CD4-positive, CD25-positive, alpha-beta regulatory T cell (primary cell): ENCODE data around the gene NCBP2L. TPM values are rescaled to one million over a fixed set of nuclear protein-coding genes. Genes with fewer than 3 reads are reported as not detected.
"Not testable (repeated sequence)": the region's sequence is repeated elsewhere in the genome, so short reads cannot be mapped to it uniquely, and the experiment has no call there.

Experiments used
- ATAC-seq, 2 donors: fragments of 150-1000 bp; cut with Tn5 transposase; one replicate each; pipeline ENCODE4 v1.10.0; 2021; ENCODE audit warnings: low read depth in 2 of 2, moderate number of reproducible peaks in 2 of 2, moderate library complexity in 1 of 2
- DNase-seq, 3 donors: peaks; one replicate each; pipeline versions ENCODE4 v3.0.0 to v3.0.0-alpha.2; 2012 to 2022; ENCODE audit warnings: mixed read lengths in 1 of 3
- H3K27ac ChIP-seq: one replicate; pipeline ENCODE4 v1.7.0; 2013; ENCODE audit warnings: mild to moderate bottlenecking, low read length; ENCODE audit not compliant: insufficient read depth, poor library complexity, severe bottlenecking
- H3K27me3 ChIP-seq: one replicate; pipeline ENCODE4 v1.7.0; 2013; ENCODE audit warnings: low read length; ENCODE audit not compliant: control insufficient read depth, insufficient read depth
- H3K36me3 ChIP-seq: one replicate; pipeline ENCODE4 v1.7.0; 2013; ENCODE audit warnings: mild to moderate bottlenecking, low read length, moderate library complexity; ENCODE audit not compliant: control insufficient read depth, insufficient read depth
- H3K4me1 ChIP-seq: 2 replicates; pipeline ENCODE4 v1.7.0; 2013; ENCODE audit warnings: mild to moderate bottlenecking, low read length; ENCODE audit not compliant: insufficient read depth, control insufficient read depth, poor library complexity, severe bottlenecking
- H3K4me3 ChIP-seq: one replicate; pipeline ENCODE4 v1.7.0; 2013; ENCODE audit warnings: low read depth, mild to moderate bottlenecking, low read length, moderate library complexity
- H3K9me3 ChIP-seq, 2 experiments: 1 replicate in 1 of 2; 2 replicates in 1 of 2; pipeline ENCODE4 v1.7.0; 2013; ENCODE audit warnings: low read length in 2 of 2, mild to moderate bottlenecking in 1 of 2, moderate library complexity in 1 of 2; ENCODE audit not compliant: control insufficient read depth in 2 of 2
- H3K27ac Mint-ChIP-seq, 3 donors: one replicate each; pipeline ENCODE4 v1.8.0; 2020 to 2022; ENCODE audit warnings: mild to moderate bottlenecking in 3 of 3, mixed read lengths in 3 of 3, moderate library complexity in 2 of 3
- H3K27me3 Mint-ChIP-seq: one replicate; pipeline ENCODE4 v1.8.0; 2022; ENCODE audit warnings: mild to moderate bottlenecking, mixed read lengths
- H3K36me3 Mint-ChIP-seq: one replicate; pipeline ENCODE4 v1.8.0; 2020; ENCODE audit warnings: mixed read lengths
- H3K4me1 Mint-ChIP-seq, 4 donors: one replicate each; pipeline ENCODE4 v1.8.0; 2020 to 2022; ENCODE audit warnings: mixed read lengths in 4 of 4, mild to moderate bottlenecking in 1 of 4
- H3K4me3 Mint-ChIP-seq, 4 donors: one replicate each; pipeline ENCODE4 v1.8.0; 2020 to 2022; ENCODE audit warnings: mild to moderate bottlenecking in 4 of 4, mixed read lengths in 4 of 4, moderate library complexity in 3 of 4
- H3K9me3 Mint-ChIP-seq, 7 donors: one replicate each; pipeline ENCODE4 v1.8.0; 2020 to 2022; ENCODE audit warnings: mixed read lengths in 7 of 7, mild to moderate bottlenecking in 3 of 7, moderate library complexity in 2 of 7
- polyA plus RNA-seq, 4 donors: library from polyadenylated mRNA; unstranded; fragments of 300-500 nt; fragmentation: Illumina TruSeq; gene quantifications; one replicate each; pipeline ENCODE4 v1.2.3, GENCODE V29; 2021
- total RNA-seq: library from RNA; stranded (reverse); gene quantifications from one replicate; pipeline ENCODE4 v1.2.3, GENCODE V29; 2022

Gene NCBP2L
- total and polyA plus RNA-seq, 5 donors from 2014 or later = not detected

GRCh38 chrX:107776649-107777535 is 641 bp upstream of the NCBP2L start:
- no peaks in the 10 kb centered on the region for H3K36me3 ChIP-seq
- Mint-ChIP-seq H3K36me3 (no peaks in the 10 kb centered on the region), H3K27me3 (peaks cover 10% of the 10 kb centered on the region), H3K27ac (peak overlapping the region; percentile 62 to 97 (median 85)), H3K4me1 (peaks cover 0 to 28% (median 5%) of the 10 kb centered on the region in 4 donors), H3K4me3 (peak overlapping the region; percentile 85 to 99 (median 92)), H3K9me3 (no peaks in the 10 kb centered on the region)
- H3K4me1 ChIP-seq = peaks cover 13% of the 10 kb centered on the region
- peak overlapping the region; percentile 61 for H3K27ac ChIP-seq
- DNase-seq = peak; percentile 64 to 89 (median 85)
- H3K4me3 ChIP-seq = peak overlapping the region; percentile 84
- H3K27me3 ChIP-seq = no peaks in the 10 kb centered on the region
- peak; percentile 87 to 88 for ATAC-seq
- H3K9me3 ChIP-seq = no peaks in the 10 kb centered on the region

DNA sequence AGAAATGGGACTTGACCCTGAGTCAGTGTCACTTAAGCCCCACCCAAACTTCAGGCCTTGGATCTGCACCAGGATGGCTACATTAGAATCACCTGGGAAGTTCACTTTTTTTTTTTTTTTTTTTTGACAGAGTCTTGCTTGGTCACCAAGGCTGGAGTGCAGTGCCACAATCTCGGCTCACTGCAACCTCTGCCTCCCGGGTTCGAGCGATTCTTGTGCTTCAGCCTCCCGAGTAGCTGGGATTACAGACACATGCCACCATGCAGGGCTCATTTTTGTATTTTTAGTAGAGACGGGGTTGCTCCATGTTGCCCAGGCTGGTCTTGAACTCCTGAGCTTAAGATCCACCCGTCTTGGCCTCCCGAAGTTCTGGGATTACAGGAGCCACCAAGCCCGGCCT is 3.0 kb downstream of the NCBP2L start:
- no peaks in the 10 kb centered on the region for H3K9me3 ChIP-seq
- Mint-ChIP-seq H3K27me3 (peaks cover 10% of the 10 kb centered on the region), H3K27ac (no peak overlapping the region), H3K9me3 (no peaks in the 10 kb centered on the region), H3K4me1 (peaks cover 0 to 12% (median 5%) of the 10 kb centered on the region in 4 donors), H3K4me3 (no peak overlapping the region), H3K36me3 (no peaks in the 10 kb centered on the region)
- no peaks in the 10 kb centered on the region for H3K36me3 ChIP-seq
- peaks cover 13% of the 10 kb centered on the region for H3K4me1 ChIP-seq
- ATAC-seq (no peak), DNase-seq (no peak)
- H3K27me3 ChIP-seq = no peaks in the 10 kb centered on the region
- no peak overlapping the region for H3K4me3 ChIP-seq
- H3K27ac ChIP-seq = no peak overlapping the region

- Histone ChIP-seq H3K9me3 (no peaks in the 10 kb centered on the region), H3K27ac (no peak overlapping the region), H3K36me3 (no peaks in the 10 kb centered on the region), H3K27me3 (peaks cover 3% of the 10 kb centered on the region), H3K4me3 (no peak overlapping the region), H3K4me1 (no peaks in the 10 kb centered on the region)
- DNase-seq (no peak), ATAC-seq (no peak)
- peaks cover 9% of the 10 kb centered on the region for H3K27me3 Mint-ChIP-seq
- peaks cover 0 to 2% (median 0%) of the 10 kb centered on the region in 7 donors for H3K9me3 Mint-ChIP-seq
- H3K4me1 Mint-ChIP-seq = no peaks in the 10 kb centered on the region
- H3K4me3 Mint-ChIP-seq = no peak overlapping the region
- no peaks in the 10 kb centered on the region for H3K36me3 Mint-ChIP-seq
- H3K27ac Mint-ChIP-seq = no peak overlapping the region
These were observed 10.3 kb downstream of the NCBP2L start for GRCh38 chrX:107787827-107788226.

- no peak for DNase-seq
- ATAC-seq = no peak
- no peaks in the 10 kb centered on the region for H3K36me3 Mint-ChIP-seq
These were observed 26.9 kb downstream of the NCBP2L start for GRCh38 chrX:107804427-107804826.

DNA sequence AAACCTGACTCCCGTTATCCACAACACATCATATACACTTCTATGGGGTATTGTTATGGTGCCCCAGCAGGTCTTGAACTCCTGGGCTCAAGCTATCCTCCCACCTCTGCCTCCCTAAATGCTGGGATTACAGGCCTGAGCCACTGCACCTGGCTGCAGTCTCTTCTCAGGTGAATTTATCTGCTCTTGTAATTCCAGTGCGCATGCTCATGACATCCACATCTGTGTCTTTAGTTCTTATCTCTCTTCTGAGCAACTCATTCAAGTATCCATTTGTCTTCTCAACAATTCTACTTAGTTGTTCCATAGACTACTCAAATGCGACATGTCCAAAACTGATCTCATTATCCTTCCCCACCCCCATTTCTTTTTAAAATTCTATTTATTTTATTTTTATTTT is 27.6 kb downstream of the NCBP2L start:
- Mint-ChIP-seq H3K36me3 (no peaks in the 10 kb centered on the region), H3K4me3 (no peak overlapping the region), H3K4me1 (no peaks in the 10 kb centered on the region), H3K9me3 (peaks cover 0 to 2% (median 0%) of the 10 kb centered on the region in 7 donors), H3K27me3 (peaks cover 13% of the 10 kb centered on the region), H3K27ac (no peak overlapping the region)
- H3K36me3 ChIP-seq = no peaks in the 10 kb centered on the region
- no peaks in the 10 kb centered on the region for H3K27me3 ChIP-seq
- ATAC-seq (no peak), DNase-seq (no peak)
- no peaks in the 10 kb centered on the region for H3K9me3 ChIP-seq
- no peaks in the 10 kb centered on the region for H3K4me1 ChIP-seq
- H3K4me3 ChIP-seq = no peak overlapping the region
- no peak overlapping the region for H3K27ac ChIP-seq

More at GRCh38 chrX:107804427-107804826, 26.9 kb downstream of the NCBP2L start:
- Histone ChIP-seq H3K36me3 (no peaks in the 10 kb centered on the region), H3K4me3 (no peak overlapping the region), H3K27ac (no peak overlapping the region), H3K4me1 (no peaks in the 10 kb centered on the region), H3K27me3 (no peaks in the 10 kb centered on the region), H3K9me3 (no peaks in the 10 kb centered on the region)
- Mint-ChIP-seq H3K27ac (no peak overlapping the region), H3K27me3 (peaks cover 20% of the 10 kb centered on the region), H3K4me1 (no peaks in the 10 kb centered on the region), H3K9me3 (peaks cover 0 to 2% (median 0%) of the 10 kb centered on the region in 7 donors), H3K4me3 (no peak overlapping the region)

- H3K9me3 ChIP-seq, H3K36me3 ChIP-seq, ATAC-seq, H3K4me1 ChIP-seq, H3K4me3 ChIP-seq, H3K4me3 Mint-ChIP-seq, H3K27me3 Mint-ChIP-seq, H3K9me3 Mint-ChIP-seq, H3K27ac ChIP-seq, H3K36me3 Mint-ChIP-seq, H3K27me3 ChIP-seq, DNase-seq, H3K4me1 Mint-ChIP-seq, H3K27ac Mint-ChIP-seq: not testable (repeated sequence)
These were observed 32.5 kb downstream of the NCBP2L start for GRCh38 chrX:107810053-107810452.

DNA sequence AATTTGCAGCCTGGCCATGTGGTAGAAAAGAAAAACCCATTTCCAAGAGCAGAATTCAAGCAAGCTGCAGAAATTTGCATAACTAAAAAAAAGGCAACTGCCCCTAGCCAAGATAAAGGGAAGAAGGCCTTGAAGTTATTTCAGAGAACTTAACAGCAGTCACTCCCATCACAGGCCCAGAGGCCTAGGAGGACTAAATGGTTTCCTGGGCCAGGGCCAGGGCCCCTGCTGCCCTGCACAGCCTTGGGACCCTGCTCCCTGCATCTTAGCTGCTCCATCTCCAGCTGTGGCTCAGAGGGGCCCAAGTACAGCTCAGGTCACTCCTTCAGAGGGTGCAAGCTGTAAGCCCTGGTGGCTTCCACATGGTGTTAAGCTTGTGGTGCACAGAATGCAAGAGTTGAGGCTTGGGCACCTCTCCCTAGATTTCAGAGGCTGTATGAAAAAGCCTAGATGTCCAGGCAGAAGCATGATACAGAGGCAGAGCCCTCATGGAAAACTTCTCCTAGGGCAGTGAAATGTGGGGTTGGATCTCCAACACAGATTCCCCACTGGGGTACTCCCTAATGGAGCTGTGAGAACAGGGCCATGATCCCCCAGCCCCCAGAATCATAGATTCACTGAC is 41.5 kb downstream of the NCBP2L start:
- H3K4me3 ChIP-seq = no peak overlapping the region
- ATAC-seq = no peak
- no peaks in the 10 kb centered on the region for H3K36me3 ChIP-seq
- Mint-ChIP-seq H3K4me3 (no peak overlapping the region), H3K4me1 (peaks cover 0 to 7% (median 5%) of the 10 kb centered on the region in 4 donors), H3K27ac (no peak overlapping the region), H3K27me3 (peaks cover 6% of the 10 kb centered on the region), H3K9me3 (peaks cover 0 to 3% (median 0%) of the 10 kb centered on the region in 7 donors), H3K36me3 (no peaks in the 10 kb centered on the region)
- H3K4me1 ChIP-seq = no peaks in the 10 kb centered on the region
- no peak overlapping the region for H3K27ac ChIP-seq
- H3K9me3 ChIP-seq = peaks cover 0 to 11% of the 10 kb centered on the region in 2 experiments
- no peaks in the 10 kb centered on the region for H3K27me3 ChIP-seq
- no peak for DNase-seq
